Tibial artery (tissue), 4 donors: ENCODE measurements around the gene DPH2.

Source experiments
- DNase-seq, 2 donors: peaks; one replicate each; pipeline ENCODE4 v3.0.0-alpha.2; 2019
- H3K27ac ChIP-seq, 2 donors: fragments of 200-600 bp; sonication (generic) in 1 of 2; 1 replicate in 1 of 2; 2 replicates in 1 of 2; pipeline ENCODE4 v1.5.1; 2018 to 2019; ENCODE audit warnings: mild to moderate bottlenecking in 1 of 2
- H3K27me3 ChIP-seq, 2 donors: fragments of 200-600 bp; sonication (generic) in 1 of 2; one replicate each; pipeline versions ENCODE4 v1.5.1 to v1.6.0; 2016 to 2019
- H3K36me3 ChIP-seq, 3 donors: fragments of 200-600 bp; sonication (generic) in 2 of 3; one replicate each; pipeline ENCODE4 v1.5.1; 2016 to 2019; ENCODE audit warnings: mild to moderate bottlenecking in 2 of 3
- H3K4me1 ChIP-seq, 4 donors: fragments of 200-600 bp; sonication (generic) in 2 of 4; 1 replicate in 3 of 4; 2 replicates in 1 of 4; pipeline ENCODE4 v1.5.1; 2016 to 2019
- H3K4me3 ChIP-seq, 2 donors: fragments of 200-600 bp; sonication (generic) in 1 of 2; 1 replicate in 1 of 2; 2 replicates in 1 of 2; pipeline ENCODE4 v1.5.1; 2018 to 2019; ENCODE audit warnings: mild to moderate bottlenecking in 2 of 2
- H3K9me3 ChIP-seq, 3 donors: fragments of 200-600 bp; sonication (generic) in 1 of 3; one replicate each; pipeline ENCODE4 v1.5.1; 2016 to 2019
- CTCF ChIP-seq, 2 experiments: fragments of 200-600 bp in 1 of 2; fragments of 450-650 bp in 1 of 2; IDR thresholded peaks; one replicate each; pipeline ENCODE4 v1.5.1; 2017 to 2019; ENCODE audit warnings: antibody characterized with exemption in 2 of 2, mild to moderate bottlenecking in 1 of 2, moderate library complexity in 1 of 2
- intact Hi-C: fragments of 100-400 bp; cut with DNase I; formaldehyde crosslinking; loops from one replicate; pipeline ENCODE4 v1.15.0; 2023; ENCODE audit warnings: low total_unique reads

DPH2 gene

GRCh38 chr1:43978551-43979260, 8.9 kb downstream of the DPH2 start, which contains the start of gene B4GALT2:
Gene B4GALT2, plus strand, starts transcription at chr1:43979210. Its CDS starts 1,951 bp downstream, at chr1:43981161.
- no peak for DNase-seq

GRCh38 chr1:43979261-43979527, 9.4 kb downstream of the DPH2 start:
- H3K9me3 ChIP-seq: no peaks in the 10 kb centered on the region
- H3K4me3 ChIP-seq: peak overlapping the region; percentile 64 to 93
- peaks cover 0 to 52% (median 41%) of the 10 kb centered on the region in 4 donors for H3K4me1 ChIP-seq
- no peak for DNase-seq
- no peaks in the 10 kb centered on the region for H3K27me3 ChIP-seq
- peak overlapping the region; percentile 63 to 74 for H3K27ac ChIP-seq
- peaks cover 12 to 27% (median 15%) of the 10 kb centered on the region in 3 donors for H3K36me3 ChIP-seq
- TF ChIP-seq CTCF (IDR thresholded peaks at IDR 0.05): no peak
- intact Hi-C loops: no loop called here

More at GRCh38 chr1:43978551-43979260, 8.9 kb downstream of the DPH2 start, which contains the start of gene B4GALT2:
- Histone ChIP-seq H3K27me3 (no peaks in the 10 kb centered on the region), H3K4me3 (peak within 1 kb of the TSS; percentile 64 to 93), H3K27ac (peak within 1 kb of the TSS; percentile 63 to 74), H3K4me1 (peaks cover 0 to 56% (median 44%) of the 10 kb centered on the region in 4 donors), H3K9me3 (no peaks in the 10 kb centered on the region), H3K36me3 (peaks cover 12 to 22% (median 15%) of the 10 kb centered on the region in 3 donors)
- intact Hi-C loops: no loop called here
- TF ChIP-seq CTCF (IDR thresholded peaks at IDR 0.05): no peak

GRCh38 chr1:43979528-43980254, 9.9 kb downstream of the DPH2 start:
- peak in 1 of 2 donors; percentile 74 for DNase-seq
- H3K36me3 ChIP-seq: peaks cover 12 to 32% (median 16%) of the 10 kb centered on the region in 3 donors
- peaks cover 0 to 50% (median 40%) of the 10 kb centered on the region in 4 donors for H3K4me1 ChIP-seq
- peak overlapping the region; percentile 64 to 93 for H3K4me3 ChIP-seq
- intact Hi-C loops: no loop called here
- TF ChIP-seq CTCF (IDR thresholded peaks at IDR 0.05): no peak
- no peaks in the 10 kb centered on the region for H3K27me3 ChIP-seq
- H3K9me3 ChIP-seq: no peaks in the 10 kb centered on the region
- H3K27ac ChIP-seq: peak overlapping the region; percentile 63 to 74

GRCh38 chr1:43980255-43981134, 10.7 kb downstream of the DPH2 start:
- H3K36me3 ChIP-seq: peaks cover 12 to 40% (median 21%) of the 10 kb centered on the region in 3 donors
- DNase-seq: no peak
- H3K9me3 ChIP-seq: no peaks in the 10 kb centered on the region
- intact Hi-C loops: no loop called here
- H3K4me1 ChIP-seq: peaks cover 0 to 48% (median 37%) of the 10 kb centered on the region in 4 donors
- H3K27me3 ChIP-seq: no peaks in the 10 kb centered on the region
- H3K4me3 ChIP-seq: peak overlapping the region; percentile 64 to 93
- H3K27ac ChIP-seq: peak overlapping the region; percentile 63 to 74
- TF ChIP-seq CTCF (IDR thresholded peaks at IDR 0.05): no peak

- H3K4me3 ChIP-seq: no peak overlapping the region
- no peaks in the 10 kb centered on the region for H3K9me3 ChIP-seq
- no peaks in the 10 kb centered on the region for H3K27me3 ChIP-seq
- DNase-seq: no peak
- intact Hi-C loops: no loop called here
- H3K4me1 ChIP-seq: peaks cover 0 to 42% (median 31%) of the 10 kb centered on the region in 4 donors
- peaks cover 12 to 46% (median 21%) of the 10 kb centered on the region in 3 donors for H3K36me3 ChIP-seq
- H3K27ac ChIP-seq: no peak overlapping the region
- TF ChIP-seq CTCF (IDR thresholded peaks at IDR 0.05): no peak
These were observed 11.3 kb downstream of the DPH2 start for GRCh38 chr1:43981135-43981491.
